ENCODE data around the gene WDR70.

Gene WDR70

GRCh38 chr5:37730896-37731455 lies 351.9 kb downstream of the WDR70 start:
- no peak for DNase-seq

- DNase-seq: no peak
Measured at GRCh38 chr5:37734114-37734513, 355.0 kb downstream of the WDR70 start.

- no peak for DNase-seq
Measured at GRCh38 chr5:37735649-37736347, 356.7 kb downstream of the WDR70 start.

- no peak for DNase-seq
Measured at GRCh38 chr5:37736397-37736796, 357.3 kb downstream of the WDR70 start.

- DNase-seq: no peak
Measured at GRCh38 chr5:37737326-37738056, 358.4 kb downstream of the WDR70 start.

- no peak for DNase-seq
Measured at GRCh38 chr5:37738057-37738691, 359.1 kb downstream of the WDR70 start.

- DNase-seq: no peak
Measured at GRCh38 chr5:37738865-37739488, 359.9 kb downstream of the WDR70 start.

GRCh38 chr5:37739817-37740261 lies 360.7 kb downstream of the WDR70 start:
- no peak for DNase-seq

GRCh38 chr5:37740331-37741066 lies 361.4 kb downstream of the WDR70 start:
- DNase-seq: no peak

GRCh38 chr5:37742111-37742510 lies 363.0 kb downstream of the WDR70 start:
- no peak for DNase-seq

- DNase-seq: no peak
Measured at GRCh38 chr5:37751227-37751626, 372.1 kb downstream of the WDR70 start.

GRCh38 chr5:37754976-37755375 lies 375.9 kb downstream of the WDR70 start:
- no peak for DNase-seq

- DNase-seq: no peak
Measured at GRCh38 chr5:37755581-37755980, 376.5 kb downstream of the WDR70 start.

- DNase-seq: no peak
Measured at GRCh38 chr5:37756248-37756647, 377.1 kb downstream of the WDR70 start.

GRCh38 chr5:37757980-37758582 lies 379.0 kb downstream of the WDR70 start:
- DNase-seq: no peak

GRCh38 chr5:37767251-37767650 lies 388.1 kb downstream of the WDR70 start:
- DNase-seq: no peak

- DNase-seq: no peak
Measured at GRCh38 chr5:37767961-37768360, 388.8 kb downstream of the WDR70 start.

- no peak for DNase-seq
Measured at GRCh38 chr5:37768371-37768770, 389.3 kb downstream of the WDR70 start.

GRCh38 chr5:37769108-37769507 lies 390.0 kb downstream of the WDR70 start:
- DNase-seq: no peak

GRCh38 chr5:37769840-37770239 lies 390.7 kb downstream of the WDR70 start:
- no peak for DNase-seq

GRCh38 chr5:37770786-37771185 lies 391.7 kb downstream of the WDR70 start:
- DNase-seq: no peak

GRCh38 chr5:37771203-37771611 lies 392.1 kb downstream of the WDR70 start:
- DNase-seq: no peak
